Testis (tissue), 3 donors: ENCODE results near the gene ZBTB11. TPM values are rescaled to one million over a fixed set of nuclear protein-coding genes. Genes with fewer than 3 reads are reported as not detected.
"Not testable (repeated sequence)": the region's sequence is repeated elsewhere in the genome, so short reads cannot be mapped to it uniquely, and the experiment has no call there.

ENCODE experiments used
- DNase-seq: peaks from one replicate; pipeline ENCODE4 v3.0.0-alpha.2; 2019
- H3K27ac ChIP-seq, 2 donors: fragments of 200-600 bp; sonication (generic); one replicate each; pipeline ENCODE4 v1.5.1; 2019
- H3K27me3 ChIP-seq: fragments of 200-600 bp; sonication (generic); one replicate; pipeline ENCODE4 v1.5.1; 2019
- H3K36me3 ChIP-seq: fragments of 200-600 bp; sonication (generic); one replicate; pipeline ENCODE4 v1.5.1; 2017; ENCODE audit warnings: low read depth; ENCODE audit errors: missing control alignments
- H3K4me1 ChIP-seq: fragments of 200-600 bp; sonication (generic); one replicate; pipeline ENCODE4 v1.5.1; 2019
- H3K4me3 ChIP-seq, 2 donors: fragments of 200-600 bp; sonication (generic); one replicate each; pipeline ENCODE4 v1.5.1; 2017 to 2019
- H3K9me3 ChIP-seq: fragments of 200-600 bp; sonication (generic); one replicate; pipeline ENCODE4 v1.5.1; 2017
- CTCF ChIP-seq, 3 experiments: fragments of 450-650 bp in 2 of 3; fragments of 200-600 bp in 1 of 3; sonication (generic) in 1 of 3; IDR thresholded peaks; one replicate each; pipeline ENCODE4 v1.5.1; 2016 to 2019; ENCODE audit warnings: antibody characterized with exemption in 3 of 3, mild to moderate bottlenecking in 2 of 3, moderate library complexity in 1 of 3
- POLR2A ChIP-seq: fragments of 450-650 bp; IDR thresholded peaks from one replicate; pipeline ENCODE4 v1.6.1; 2017; ENCODE audit warnings: antibody characterized with exemption, mild to moderate bottlenecking, moderate library complexity
- WGBS, 2 donors: methylation state at CpG; one replicate each; pipeline ENCODE4 v1.1.5; 2018; 5-methylcytosine and 5-hydroxymethylcytosine counted together
- intact Hi-C: fragments of 100-400 bp; cut with DNase I; formaldehyde crosslinking; loops from one replicate; pipeline ENCODE4 v1.15.1; 2023; ENCODE audit warnings: low total_unique reads
- polyA plus RNA-seq: library from polyadenylated mRNA; stranded (reverse); fragments of 350-450 nt; fragmentation: Illumina TruSeq; extraction: RNeasy Lipid Tissue Mini Kit (QIAGEN cat#74804); gene quantifications from one replicate; pipeline ENCODE4 v1.2.3, GENCODE V29; 2014; ENCODE audit warnings: low read depth, low replicate concordance; ENCODE audit not compliant: insufficient read depth
- total RNA-seq, 2 donors: library from RNA; depleted of rRNA; stranded (reverse); fragments of >200 nt; gene quantifications; one replicate each; pipeline ENCODE4 v1.2.3, GENCODE V29; 2016

ZBTB11 gene
- total and polyA plus RNA-seq, 3 donors from 2014 or later = 14.8 to 37.4 (median 32.8) TPM

DNA sequence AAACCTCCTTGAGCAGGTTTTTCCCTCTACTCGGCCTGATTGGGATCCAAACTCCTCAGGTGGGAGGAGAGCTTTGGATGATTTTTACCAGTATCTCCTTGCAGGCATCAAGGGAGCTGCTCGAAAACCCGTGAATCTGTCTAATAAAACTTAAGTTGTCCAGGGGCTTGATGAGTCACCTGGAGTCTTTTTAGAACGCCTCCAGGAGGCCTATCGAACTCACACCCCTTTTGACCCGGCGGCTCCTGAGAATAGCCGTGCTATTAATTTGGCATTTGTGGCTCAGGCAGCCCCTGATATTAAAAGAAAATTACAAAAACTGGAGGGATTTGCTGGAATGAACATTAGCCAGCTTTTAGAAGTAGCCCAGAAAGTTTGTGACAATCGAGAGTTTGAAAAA, 41.6 kb downstream of the ZBTB11 start:
- H3K4me1 ChIP-seq = no peaks in the 10 kb centered on the region
- intact Hi-C loops = no loop called here
- DNase-seq = no peak
- TF ChIP-seq POLR2A (no peak), CTCF (IDR thresholded peaks at IDR 0.05) (no peak)
- H3K4me3 ChIP-seq = no peak overlapping the region
- 56 to 68% methylated on average over 9 of the region's 9 CpGs for WGBS, 2 donors
- H3K27me3 ChIP-seq = no peaks in the 10 kb centered on the region
- no peaks in the 10 kb centered on the region for H3K9me3 ChIP-seq
- no peaks in the 10 kb centered on the region for H3K36me3 ChIP-seq
- H3K27ac ChIP-seq = no peak overlapping the region

DNA sequence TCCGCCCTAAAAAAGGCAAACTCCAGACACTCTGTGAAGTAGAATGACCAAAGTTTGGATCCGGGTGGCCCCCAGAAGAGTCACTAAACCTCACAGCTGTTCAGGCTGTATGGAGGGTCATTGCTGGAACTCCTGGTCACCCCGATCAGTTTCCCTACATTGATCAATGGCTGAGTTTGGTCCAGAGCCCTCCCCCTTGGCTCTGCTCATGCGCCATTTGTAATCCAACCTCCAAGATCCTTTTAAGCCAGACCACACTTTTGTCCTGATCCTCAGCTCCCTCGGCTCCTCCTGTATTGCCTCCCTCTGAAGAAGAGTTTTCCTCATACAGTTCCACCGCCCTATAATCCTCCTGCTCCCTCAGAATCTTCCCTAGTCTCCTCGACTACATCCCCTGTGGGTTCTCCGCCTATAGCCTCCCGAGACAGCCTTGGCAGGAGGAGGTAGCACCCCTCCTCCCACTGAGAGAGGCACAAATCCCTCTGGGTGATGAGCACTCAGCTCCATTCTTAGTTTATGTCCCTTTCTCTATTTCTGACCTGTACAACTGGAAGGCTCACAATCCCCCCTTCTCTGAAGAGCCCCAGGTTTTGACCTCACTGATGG, 42.2 kb downstream of the ZBTB11 start:
- intact Hi-C loops = no loop called here
- Histone ChIP-seq H3K36me3 (no peaks in the 10 kb centered on the region), H3K4me1 (no peaks in the 10 kb centered on the region), H3K27me3 (no peaks in the 10 kb centered on the region), H3K9me3 (no peaks in the 10 kb centered on the region), H3K4me3 (no peak overlapping the region), H3K27ac (no peak overlapping the region)
- DNase-seq = no peak
- TF ChIP-seq CTCF (IDR thresholded peaks at IDR 0.05) (no peak), POLR2A (no peak)
- 59 to 64% methylated on average over 9 of the region's 9 CpGs for WGBS, 2 donors

DNA sequence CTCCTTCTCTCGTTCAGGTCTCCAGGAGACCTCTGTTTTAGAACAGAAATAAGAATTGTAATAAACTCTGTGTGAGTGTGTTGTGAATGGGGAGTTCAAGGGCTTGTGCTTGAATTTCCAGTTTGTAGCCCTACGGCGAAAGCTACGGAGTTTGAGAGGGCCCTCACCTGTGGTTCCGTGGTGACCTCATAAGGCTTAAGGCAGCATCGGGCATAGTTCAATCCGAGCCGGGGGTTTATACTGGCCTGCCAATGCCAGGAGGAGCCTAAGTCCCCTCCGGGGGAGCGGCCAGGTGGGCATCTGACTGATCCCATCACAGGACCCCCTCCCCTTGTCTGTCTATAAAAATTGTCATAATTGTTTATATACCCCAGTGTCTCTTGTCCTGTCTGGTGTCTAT, 43.7 kb downstream of the ZBTB11 start:
- H3K9me3 ChIP-seq = no peaks in the 10 kb centered on the region
- TF ChIP-seq POLR2A = no peak
- no peak for TF ChIP-seq CTCF (IDR thresholded peaks at IDR 0.05)
- 60 to 81% methylated on average over 10 of the region's 10 CpGs for WGBS, 2 donors
- no peaks in the 10 kb centered on the region for H3K4me1 ChIP-seq
- H3K4me3 ChIP-seq = no peak overlapping the region
- no peaks in the 10 kb centered on the region for H3K27me3 ChIP-seq
- DNase-seq = no peak
- H3K36me3 ChIP-seq = no peaks in the 10 kb centered on the region
- no peak overlapping the region for H3K27ac ChIP-seq
- intact Hi-C loops = no loop called here

GRCh38 chr3:101632586-101632985, 44.3 kb downstream of the ZBTB11 start:
- no peak overlapping the region for H3K27ac ChIP-seq
- intact Hi-C loops = no loop called here
- H3K4me1 ChIP-seq = no peaks in the 10 kb centered on the region
- H3K4me3 ChIP-seq = no peak overlapping the region
- H3K27me3 ChIP-seq = no peaks in the 10 kb centered on the region
- no peaks in the 10 kb centered on the region for H3K9me3 ChIP-seq
- WGBS, 2 donors = 54 to 68% methylated on average over 11 of the region's 11 CpGs
- DNase-seq = no peak
- H3K36me3 ChIP-seq = no peaks in the 10 kb centered on the region
- TF ChIP-seq CTCF (IDR thresholded peaks at IDR 0.05) (no peak), POLR2A (no peak)

GRCh38 chr3:101631959-101632358, 45.0 kb downstream of the ZBTB11 start:
- H3K4me3 ChIP-seq, intact Hi-C loops, DNase-seq, H3K36me3 ChIP-seq, H3K27me3 ChIP-seq, H3K9me3 ChIP-seq, H3K4me1 ChIP-seq, H3K27ac ChIP-seq: not testable (repeated sequence)
- WGBS, 2 donors = 71 to 75% methylated on average over 8 of the region's 8 CpGs
